SK-N-SH (cell line): ENCODE data around the gene CCSER1. TPM values are rescaled to one million over a fixed set of nuclear protein-coding genes. Genes with fewer than 3 reads are reported as not detected.

Source experiments
- CTCF ChIA-PET: fragments of 300-600, 350-600 bp; formaldehyde crosslinking; extraction: SDS; loops from one replicate; lab custom pipeline; 2021; lab: Yijun Ruan, JAX
- POLR2A ChIA-PET: fragments of 350-600 bp; sonication (Branson Sonifier 250); formaldehyde crosslinking; extraction: SDS; loops from one replicate; lab custom pipeline; 2020; ENCODE audit warnings: antibody characterized with exemption, inconsistent platforms; lab: Yijun Ruan, JAX
- DNase-seq: peaks from one replicate; pipeline ENCODE4 v3.0.0; 2012
- H2AFZ ChIP-seq: fragments of 200-600 bp; sonication (generic); 2 replicates; pipeline ENCODE4 v1.8.1; 2016; ENCODE audit warnings: antibody characterized with exemption, mild to moderate bottlenecking, low read depth
- H3F3A ChIP-seq: fragments of 200-600 bp; sonication (generic); replicated peaks from 2 replicates; pipeline ENCODE3; 2016; ENCODE audit warnings: antibody characterized with exemption, mild to moderate bottlenecking; ENCODE audit not compliant: insufficient read depth
- H3K27ac ChIP-seq, 2 experiments: fragments of 200-500 bp in 1 of 2; fragments of 200-600 bp in 1 of 2; sonication (Bioruptor generic) in 1 of 2; sonication (generic), shearing (Covaris generic) in 1 of 2; 2 replicates each; pipeline versions ENCODE4 v1.5.1 to v1.6.1; 2014 to 2016; ENCODE audit warnings: low read depth in 2 of 2, inconsistent platforms in 1 of 2, low read length in 1 of 2, mild to moderate bottlenecking in 1 of 2, mixed read lengths in 1 of 2
- H3K27me3 ChIP-seq: fragments of 200-600 bp; sonication (generic), shearing (Covaris generic); 2 replicates; pipeline ENCODE4 v1.6.1; 2016; ENCODE audit warnings: mixed run types; ENCODE audit not compliant: insufficient read depth
- H3K36me3 ChIP-seq, 2 experiments: fragments of 200-500 bp in 1 of 2; fragments of 200-600 bp in 1 of 2; sonication (Bioruptor generic) in 1 of 2; sonication (generic) in 1 of 2; replicated peaks in 1 of 2; 2 replicates each; pipeline versions ENCODE3 to v1.5.1; 2014 to 2016; ENCODE audit warnings: low read length in 1 of 2, mild to moderate bottlenecking in 1 of 2; ENCODE audit not compliant: insufficient read depth in 2 of 2, control insufficient read depth in 1 of 2
- H3K4me1 ChIP-seq, 2 experiments: fragments of 200-500 bp in 1 of 2; fragments of 200-600 bp in 1 of 2; sonication (Bioruptor generic) in 1 of 2; sonication (generic), shearing (Covaris generic) in 1 of 2; 2 replicates each; pipeline versions ENCODE4 v1.5.1 to v1.6.1; 2014 to 2016; ENCODE audit warnings: low read depth in 1 of 2, low read length in 1 of 2, mixed run types in 1 of 2; ENCODE audit not compliant: insufficient read depth in 2 of 2, control insufficient read depth in 1 of 2
- H3K4me2 ChIP-seq: fragments of 200-600 bp; sonication (generic), shearing (Covaris generic); 2 replicates; pipeline ENCODE4 v1.6.1; 2017; ENCODE audit warnings: mixed run types
- H3K4me3 ChIP-seq, 2 experiments: fragments of 200-500 bp in 1 of 2; fragments of 200-600 bp in 1 of 2; sonication (Bioruptor generic) in 1 of 2; sonication (generic), shearing (Covaris generic) in 1 of 2; 2 replicates each; pipeline versions ENCODE4 v1.5.1 to v1.8.1; 2014 to 2016; ENCODE audit warnings: low read depth in 2 of 2, inconsistent platforms in 1 of 2, low read length in 1 of 2, mild to moderate bottlenecking in 1 of 2, mixed read lengths in 1 of 2, moderate library complexity in 1 of 2
- H3K79me2 ChIP-seq: fragments of 200-600 bp; sonication (generic); 2 replicates; pipeline ENCODE4 v1.8.1; 2017; ENCODE audit warnings: mild to moderate bottlenecking; ENCODE audit not compliant: insufficient read depth
- H3K9ac ChIP-seq: fragments of 200-600 bp; sonication (generic); 2 replicates; pipeline ENCODE4 v1.6.1; 2017; ENCODE audit warnings: mixed run types
- H3K9me2 ChIP-seq: fragments of 200-600 bp; sonication (generic); 2 replicates; pipeline ENCODE4 v1.6.1; 2017; ENCODE audit warnings: mixed run types
- H3K9me3 ChIP-seq: fragments of 200-600 bp; sonication (generic); 2 replicates; pipeline ENCODE4 v1.6.1; 2017; ENCODE audit warnings: mixed run types, mild to moderate bottlenecking, moderate library complexity
- H4K20me1 ChIP-seq: fragments of 200-600 bp; sonication (generic); 2 replicates; pipeline ENCODE4 v1.6.1; 2017; ENCODE audit warnings: mild to moderate bottlenecking, mixed run types; ENCODE audit not compliant: insufficient read depth
- CHD2 ChIP-seq: fragments of 150-350 bp; IDR thresholded peaks from 2 replicates; pipeline ENCODE4 v1.6.1; 2018; ENCODE audit warnings: low read length; ENCODE audit not compliant: partially characterized antibody
- FOXJ3 ChIP-seq: sonication (generic); formaldehyde crosslinking; IDR thresholded peaks from 2 replicates; pipeline ENCODE4 v1.5.1; 2020; ENCODE audit warnings: mild to moderate bottlenecking, missing genetic modification reagents
- FOXM1 ChIP-seq: IDR thresholded peaks from 2 replicates; pipeline ENCODE4 v1.4.0; 2012; ENCODE audit warnings: low read depth, mild to moderate bottlenecking
- GABPA ChIP-seq: IDR thresholded peaks from 2 replicates; pipeline ENCODE4 v1.4.0; 2012; ENCODE audit warnings: low read depth, mild to moderate bottlenecking
- GATA2 ChIP-seq: sonication (generic); formaldehyde crosslinking; IDR thresholded peaks from 2 replicates; pipeline ENCODE4 v1.5.0; 2020; ENCODE audit warnings: mild to moderate bottlenecking, missing genetic modification reagents
- IRF3 ChIP-seq: fragments of 150-350 bp; IDR thresholded peaks from 2 replicates; pipeline ENCODE4 v1.6.1; 2016; ENCODE audit warnings: mild to moderate bottlenecking, low read depth, low read length
- MXI1 ChIP-seq: IDR thresholded peaks from 2 replicates; pipeline ENCODE4 v1.6.1; 2012; ENCODE audit warnings: mild to moderate bottlenecking, low read depth, low read length, improper control_type of control experiment
- NRF1 ChIP-seq: IDR thresholded peaks from 2 replicates; pipeline ENCODE4 v1.6.1; 2012; ENCODE audit warnings: low read depth, mild to moderate bottlenecking, low read length
- POLR2AphosphoS5 ChIP-seq: IDR thresholded peaks from 2 replicates; pipeline ENCODE4 v1.6.1; 2012; ENCODE audit warnings: low read depth, low read length
- RCOR1 ChIP-seq: fragments of 150-350 bp; IDR thresholded peaks from 2 replicates; pipeline ENCODE4 v1.6.1; 2017; ENCODE audit warnings: antibody characterized with exemption, low read length
- REST ChIP-seq: IDR thresholded peaks from 2 replicates; pipeline ENCODE4 v1.6.1; 2012; ENCODE audit warnings: mild to moderate bottlenecking, low read depth, low read length, moderate library complexity
- RFX5 ChIP-seq: IDR thresholded peaks from 2 replicates; pipeline ENCODE4 v1.6.1; 2012; ENCODE audit warnings: mild to moderate bottlenecking, improper control_type of control experiment, low read length
- RXRA ChIP-seq: IDR thresholded peaks from 2 replicates; pipeline ENCODE4 v1.4.0; 2012; ENCODE audit warnings: low read depth, mild to moderate bottlenecking, borderline replicate concordance
- USF2 ChIP-seq: fragments of 150-350 bp; IDR thresholded peaks from 2 replicates; pipeline ENCODE4 v1.6.1; 2017; ENCODE audit warnings: antibody characterized with exemption, low read length, low read depth, borderline replicate concordance
- WGBS: methylation state at CpG from one replicate; pipeline ENCODE4 v1.1.6; 2017; ENCODE audit warnings: low lambda C conversion rate; 5-methylcytosine and 5-hydroxymethylcytosine counted together
- polyA plus RNA-seq, 3 experiments: library from polyadenylated mRNA; depleted of rRNA; stranded (reverse); fragments of >200 nt; gene quantifications; 2 replicates each; pipeline ENCODE4 v1.2.3, GENCODE V29; 2012

Gene CCSER1
- polyA plus RNA-seq, 1 of the 3 experiments (the other 2 are of a cell fraction) = 0.05 TPM

- TF ChIP-seq FOXJ3 (CRISPR knock-in tag) (no peak), RFX5 (no peak), GATA2 (CRISPR knock-in tag) (no peak)
- POLR2A ChIA-PET = no interaction called here
Measured at GRCh38 chr4:91268913-91269312, 1141.7 kb downstream of the CCSER1 start.

GRCh38 chr4:91279899-91280298 lies 1152.7 kb downstream of the CCSER1 start:
- CTCF ChIA-PET = no interaction called here
- POLR2A ChIA-PET = no interaction called here
- 40% methylated on average over 2 of the region's 2 CpGs for WGBS

More at GRCh38 chr4:91268913-91269312, 1141.7 kb downstream of the CCSER1 start:
- CTCF ChIA-PET = interaction anchor here (0.7 kb wide), 1 partner anchor 17 kb away, joined by 3 read pairs; no protein-coding TSS in a partner anchor
- Histone ChIP-seq H3K36me3 (no peaks in the 10 kb centered on the region), H3K79me2 (no peaks in the 10 kb centered on the region), H3K4me2 (no peak overlapping the region), H3K4me3 (no peak overlapping the region), H3K27me3 (no peaks in the 10 kb centered on the region), H4K20me1 (no peaks in the 10 kb centered on the region), H3K4me1 (no peaks in the 10 kb centered on the region; a peak in 2 of 4 replicates), H3K9me2 (no peaks in the 10 kb centered on the region), H3K9me3 (no peaks in the 10 kb centered on the region), H2AFZ (no peak overlapping the region), H3K27ac (no peak overlapping the region), H3F3A (no peaks in the 10 kb centered on the region), H3K9ac (no peak overlapping the region)
- DNase-seq = no peak
- WGBS = 71% methylated on average over 2 of the region's 2 CpGs

More at GRCh38 chr4:91279899-91280298, 1152.7 kb downstream of the CCSER1 start:
- no peak for DNase-seq
- Histone ChIP-seq H3K36me3 (no peaks in the 10 kb centered on the region), H3K9me3 (no peaks in the 10 kb centered on the region), H3F3A (no peaks in the 10 kb centered on the region), H3K9ac (no peak overlapping the region), H3K79me2 (no peaks in the 10 kb centered on the region), H3K4me2 (no peak overlapping the region), H3K9me2 (no peaks in the 10 kb centered on the region), H3K27me3 (no peaks in the 10 kb centered on the region), H3K4me1 (peaks cover 0 to 4% of the 10 kb centered on the region in 2 experiments; a peak in 2 of 4 replicates), H3K4me3 (no peak overlapping the region), H3K27ac (no peak overlapping the region), H4K20me1 (no peaks in the 10 kb centered on the region), H2AFZ (no peak overlapping the region)
- TF ChIP-seq REST (no peak), GABPA (no peak), NRF1 (no peak), RCOR1 (no peak), USF2 (no peak), IRF3 (no peak), CHD2 (no peak), RXRA (no peak), RFX5 (no peak), MXI1 (no peak), FOXM1 (no peak), POLR2AphosphoS5 (no peak)
